K562 treated with DMSO at 1 percent for 12 hours (cell line): Measurements from ENCODE around the gene VAV3. TPM values are rescaled to one million over a fixed set of nuclear protein-coding genes. Genes with fewer than 3 reads are reported as not detected.

Experiments
- total RNA-seq: library from RNA; unstranded; fragments of 300-600 nt; gene quantifications from 2 replicates; pipeline ENCODE4 v1.2.3, GENCODE V29; 2022; ENCODE audit not compliant: insufficient read depth

Gene VAV3, protein sequence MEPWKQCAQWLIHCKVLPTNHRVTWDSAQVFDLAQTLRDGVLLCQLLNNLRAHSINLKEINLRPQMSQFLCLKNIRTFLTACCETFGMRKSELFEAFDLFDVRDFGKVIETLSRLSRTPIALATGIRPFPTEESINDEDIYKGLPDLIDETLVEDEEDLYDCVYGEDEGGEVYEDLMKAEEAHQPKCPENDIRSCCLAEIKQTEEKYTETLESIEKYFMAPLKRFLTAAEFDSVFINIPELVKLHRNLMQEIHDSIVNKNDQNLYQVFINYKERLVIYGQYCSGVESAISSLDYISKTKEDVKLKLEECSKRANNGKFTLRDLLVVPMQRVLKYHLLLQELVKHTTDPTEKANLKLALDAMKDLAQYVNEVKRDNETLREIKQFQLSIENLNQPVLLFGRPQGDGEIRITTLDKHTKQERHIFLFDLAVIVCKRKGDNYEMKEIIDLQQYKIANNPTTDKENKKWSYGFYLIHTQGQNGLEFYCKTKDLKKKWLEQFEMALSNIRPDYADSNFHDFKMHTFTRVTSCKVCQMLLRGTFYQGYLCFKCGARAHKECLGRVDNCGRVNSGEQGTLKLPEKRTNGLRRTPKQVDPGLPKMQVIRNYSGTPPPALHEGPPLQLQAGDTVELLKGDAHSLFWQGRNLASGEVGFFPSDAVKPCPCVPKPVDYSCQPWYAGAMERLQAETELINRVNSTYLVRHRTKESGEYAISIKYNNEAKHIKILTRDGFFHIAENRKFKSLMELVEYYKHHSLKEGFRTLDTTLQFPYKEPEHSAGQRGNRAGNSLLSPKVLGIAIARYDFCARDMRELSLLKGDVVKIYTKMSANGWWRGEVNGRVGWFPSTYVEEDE
- not detected in 2 replicates for total RNA-seq

DNA sequence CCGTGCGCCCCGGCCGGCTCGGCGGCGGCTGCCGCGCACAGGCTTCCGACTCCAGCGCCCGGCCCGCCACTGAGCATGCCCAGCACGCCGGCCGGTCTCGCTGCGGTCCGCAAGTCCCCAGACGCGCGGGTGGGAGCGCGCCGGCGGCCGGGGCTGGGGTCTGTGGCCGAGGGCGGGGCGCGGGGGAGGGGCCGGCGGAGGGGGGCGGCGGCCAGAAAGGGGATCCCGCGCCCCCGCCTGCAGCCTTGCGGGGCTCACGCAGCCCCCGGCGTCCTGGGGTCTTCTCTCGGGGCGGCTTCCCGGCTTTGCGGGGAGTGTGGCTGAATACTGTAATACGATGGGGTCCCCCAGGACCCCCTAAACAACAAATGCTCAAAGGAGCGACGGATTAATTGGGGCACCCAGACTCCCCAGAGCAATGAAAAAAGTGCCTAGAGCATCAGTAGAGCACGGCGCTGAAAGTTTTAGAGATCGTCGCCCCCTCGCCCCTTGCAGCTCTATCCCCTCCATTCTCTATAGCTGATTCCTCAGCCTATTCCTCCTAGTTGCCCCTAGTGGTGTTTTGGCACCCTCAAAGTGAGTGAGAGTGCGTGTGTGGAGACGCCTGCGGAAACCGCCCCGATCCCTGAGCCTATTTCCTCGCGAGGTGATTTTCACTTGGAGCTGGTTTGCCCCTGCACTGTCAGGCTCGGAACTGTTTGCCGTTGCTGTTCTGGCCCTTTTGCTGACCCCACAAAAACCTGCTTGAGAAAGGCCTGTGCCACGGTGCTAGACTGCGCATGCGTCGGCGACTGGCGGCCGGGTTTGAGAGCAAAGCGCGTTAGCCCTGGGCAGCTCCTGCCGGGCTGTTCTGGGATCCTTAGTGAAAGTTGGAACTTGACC lies at the start of gene VAV3:
TSS of gene VAV3 (minus strand) at position 71 of the 882 bp plus-strand sequence. CDS start 311 bp downstream, outside the sequence.

Other genes starting within 250 kb of the VAV3 start
- gene SLC25A24, start 235.2 kb upstream of the VAV3 start, total RNA-seq, result 8.9 and 23.2 TPM in 2 replicates